GM19240 (cell line): ENCODE measurements around the gene CD44.
A peak's percentile ranks its signal among the peaks of the same experiment; 100 is the strongest.

ENCODE experiments used
- DNase-seq: peaks from one replicate; pipeline ENCODE4 v3.0.0; 2011; ENCODE audit warnings: low spot score; ENCODE audit not compliant: insufficient read length

CD44 gene

DNA sequence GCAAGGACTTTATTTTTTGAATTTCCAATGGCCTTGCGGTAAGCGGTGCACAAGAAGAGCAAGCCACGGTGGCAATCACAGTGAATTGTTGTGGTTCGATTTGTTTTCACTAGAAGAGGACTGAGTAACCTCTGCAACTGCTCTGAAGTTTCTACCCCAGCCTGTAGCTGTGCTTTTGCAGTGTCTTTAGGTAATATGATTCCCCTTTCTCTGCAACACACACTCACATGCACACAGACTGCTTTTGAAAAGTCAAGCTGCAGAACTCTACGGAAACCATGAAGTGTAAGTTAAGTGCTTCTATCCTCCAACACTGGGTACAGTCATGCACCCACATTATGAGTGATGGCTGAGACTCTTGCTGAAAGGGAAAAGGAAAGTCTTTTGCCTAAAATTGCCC lies 38.4 kb downstream of the CD44 start:
- no peak for DNase-seq

DNA sequence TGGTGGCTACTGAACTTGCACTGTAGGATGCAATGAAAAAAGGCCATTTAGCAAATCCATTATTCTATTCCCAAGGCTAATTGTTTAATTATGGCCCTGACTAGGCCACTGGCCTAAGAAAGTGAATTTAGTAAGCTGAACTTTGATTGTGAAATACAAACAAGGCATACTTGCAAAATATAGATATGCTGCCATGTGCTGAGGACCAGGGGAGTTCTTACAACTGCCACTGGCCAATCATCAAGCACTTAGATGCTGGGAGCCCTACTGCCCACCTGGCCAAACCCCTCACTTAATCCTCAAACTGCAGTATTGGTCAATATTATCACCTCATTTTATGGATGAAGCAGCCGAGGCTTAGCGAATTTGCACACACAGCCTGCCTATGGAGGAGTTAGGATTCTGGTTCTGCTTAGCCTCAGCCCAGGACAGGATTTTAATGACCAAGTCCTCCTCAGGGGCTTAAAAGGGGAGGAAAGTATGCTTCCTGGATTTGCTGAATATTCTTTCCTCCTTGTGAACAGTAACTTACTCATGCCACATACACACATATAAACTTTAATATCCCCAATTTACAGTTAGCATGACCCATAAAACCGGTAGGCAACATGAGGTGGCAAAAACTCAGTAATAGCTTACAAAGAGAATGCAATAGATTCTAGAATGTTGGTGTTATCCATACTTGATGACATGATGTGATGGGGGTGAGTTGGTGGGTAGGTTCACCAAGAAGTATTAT lies 39.3 kb downstream of the CD44 start:
- no peak for DNase-seq

DNA sequence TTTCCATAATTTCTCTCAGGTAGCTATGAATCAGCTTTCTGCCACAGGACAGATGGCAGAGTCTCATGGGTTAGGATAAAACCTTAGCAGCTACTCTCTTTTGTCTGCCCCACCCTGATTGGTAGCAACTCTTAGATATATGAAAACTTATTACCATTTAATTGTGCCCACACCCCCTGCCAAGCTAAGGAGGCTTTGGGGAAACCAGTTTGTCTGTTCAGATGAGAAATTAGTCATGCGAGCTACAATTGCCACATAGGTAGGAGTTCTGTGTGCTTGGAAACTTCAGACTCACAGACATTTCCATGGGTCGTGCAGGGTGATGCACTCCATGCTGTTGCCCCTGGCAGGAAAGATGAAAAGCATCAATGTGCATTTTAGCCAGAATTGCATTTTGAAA lies 39.9 kb downstream of the CD44 start:
- DNase-seq, result no peak

DNA sequence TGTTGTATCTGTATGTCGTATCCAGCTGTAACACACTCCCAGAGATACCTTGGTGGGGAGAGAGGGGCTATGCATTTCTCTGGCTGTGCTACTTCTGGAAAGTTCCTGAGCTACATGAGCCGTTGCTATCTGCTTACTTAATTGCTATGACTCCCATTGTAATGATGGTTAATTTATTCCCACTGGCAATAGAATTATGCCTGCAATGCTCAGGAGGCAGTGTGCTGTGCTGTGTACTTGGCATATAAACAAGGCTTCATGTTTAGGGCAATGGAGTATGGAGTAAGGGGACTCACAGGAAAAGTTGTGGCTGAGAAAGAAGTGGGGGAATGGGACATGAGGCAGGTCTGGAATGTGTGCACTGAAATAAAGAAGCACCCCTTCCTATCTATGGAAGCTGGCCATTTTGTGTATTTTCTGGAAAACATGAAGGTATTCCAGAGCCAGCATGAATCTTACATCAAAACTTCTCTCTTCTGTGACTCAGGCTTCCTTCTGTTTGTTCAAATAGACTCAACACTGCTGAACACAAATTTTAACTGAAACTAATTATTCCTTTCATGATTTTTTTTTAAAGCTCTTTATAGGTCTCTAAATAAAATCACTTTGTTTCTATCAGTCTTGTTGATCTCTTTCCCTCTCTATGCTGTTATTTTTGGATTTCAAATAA lies 40.6 kb downstream of the CD44 start:
- DNase-seq, result no peak

DNA sequence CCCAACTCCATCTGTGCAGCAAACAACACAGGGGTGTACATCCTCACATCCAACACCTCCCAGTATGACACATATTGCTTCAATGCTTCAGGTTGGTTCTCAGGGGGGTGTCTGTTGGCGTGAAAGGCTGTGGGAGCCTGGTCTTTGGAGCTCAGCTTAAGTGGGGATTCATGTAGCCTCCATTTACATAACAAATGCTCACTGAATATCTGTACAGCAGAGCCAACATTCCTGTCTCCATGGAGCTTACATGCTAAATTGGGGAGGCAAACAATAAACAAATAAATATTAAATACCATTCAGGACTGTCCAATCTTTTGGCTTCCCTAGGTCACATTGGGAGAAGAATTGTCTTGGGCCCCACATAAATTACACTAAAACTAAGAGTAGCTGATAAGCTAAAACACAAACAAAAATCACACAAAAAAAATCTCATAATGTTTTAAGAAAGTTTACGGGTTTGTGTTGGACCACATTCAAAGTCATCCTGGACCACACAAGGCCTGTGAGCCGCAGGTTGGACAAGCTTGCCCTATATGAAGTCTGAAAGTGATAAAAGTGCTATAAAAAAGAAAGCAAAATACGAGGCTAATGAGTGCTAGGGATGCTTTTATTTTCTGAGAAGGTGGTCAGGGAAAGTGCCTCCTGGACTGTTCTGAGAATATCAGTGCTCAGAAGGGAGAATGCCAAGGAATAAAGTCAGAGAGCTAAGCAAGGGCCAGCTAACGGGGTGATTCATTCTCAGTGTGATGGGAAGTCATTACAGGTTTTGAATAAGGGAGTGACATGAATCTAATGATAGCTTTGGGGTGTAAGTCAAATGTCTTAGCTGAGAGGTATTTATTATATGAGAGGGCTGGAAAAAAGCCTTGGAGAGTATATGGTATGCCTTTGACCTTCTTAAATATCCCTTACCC lies 41.6 kb downstream of the CD44 start:
- no peak for DNase-seq

DNA sequence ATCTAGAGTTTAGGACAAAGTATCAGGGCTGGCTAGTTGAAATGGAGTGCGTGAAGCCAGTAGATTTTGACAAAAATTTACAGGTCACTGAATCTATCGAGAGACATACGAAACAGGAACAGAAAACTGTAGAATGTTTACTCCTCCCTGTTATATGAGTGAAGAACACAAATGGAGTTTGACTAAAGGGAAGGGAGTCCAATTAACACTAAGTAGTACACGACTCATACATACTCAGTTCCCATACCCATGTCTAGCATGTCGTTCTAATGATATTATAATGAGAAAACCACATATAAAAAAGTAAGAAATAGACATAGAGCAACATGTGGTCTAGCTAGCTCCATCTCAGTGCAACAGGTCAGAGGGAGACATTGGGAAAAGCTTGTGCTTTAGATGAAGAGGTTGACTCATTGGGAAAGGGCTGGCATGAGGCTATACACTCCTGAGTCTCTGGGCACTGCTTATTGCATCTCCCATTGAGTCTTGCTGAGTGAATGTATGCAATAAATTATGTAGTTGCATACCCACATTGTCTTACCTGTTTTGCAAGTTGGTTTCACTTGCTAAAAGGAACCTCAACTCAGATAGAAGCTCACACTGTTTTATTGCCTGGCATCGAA lies 43.5 kb downstream of the CD44 start:
- DNase-seq, result peak; percentile 43

DNA sequence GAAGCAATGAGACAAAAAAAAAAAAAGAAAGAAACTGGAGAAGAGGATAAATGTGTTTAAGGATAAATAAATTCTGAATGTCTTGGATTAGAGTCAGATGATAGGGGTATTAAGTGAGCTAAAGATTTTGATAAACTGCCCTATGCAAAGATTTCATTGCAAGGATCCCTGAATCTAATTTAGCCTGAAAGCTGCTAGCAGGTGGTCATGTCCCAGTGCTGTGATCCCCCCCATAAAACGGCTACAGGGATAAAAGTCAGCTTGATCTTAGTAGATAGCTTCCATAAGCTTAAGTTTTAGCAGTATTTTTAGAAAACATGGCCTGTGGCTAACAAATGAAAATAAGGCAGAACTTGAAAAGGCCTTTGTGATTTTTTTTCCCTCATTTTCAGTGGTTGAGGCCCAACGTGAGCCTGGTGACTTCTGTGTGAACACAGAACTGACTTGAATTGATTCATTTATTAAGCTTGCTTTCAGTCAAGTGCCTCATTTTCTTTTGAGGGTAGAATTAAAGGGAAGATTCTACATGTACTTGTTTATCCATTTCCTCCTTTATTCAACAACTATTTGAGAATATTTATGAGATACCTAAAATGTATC lies 44.5 kb downstream of the CD44 start:
- DNase-seq, result no peak

DNA sequence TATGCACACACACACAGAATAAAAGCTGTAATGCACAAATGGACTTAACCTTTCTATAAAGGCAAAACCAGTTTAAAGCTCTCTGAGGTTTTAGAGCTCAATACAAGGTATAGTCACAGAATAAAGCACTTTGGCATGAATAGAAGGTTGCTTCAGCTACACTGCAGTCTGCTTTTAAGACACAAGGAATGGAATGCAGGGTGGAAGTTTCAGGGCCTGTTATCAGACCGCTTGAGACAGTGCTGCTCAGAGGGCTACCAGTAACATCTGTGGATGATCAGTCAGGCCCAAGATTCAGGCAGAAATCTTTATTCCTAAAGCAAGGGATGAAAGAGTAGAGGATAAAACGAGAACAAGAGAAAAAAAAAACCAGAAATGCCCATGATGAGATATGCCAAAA lies 46.7 kb downstream of the CD44 start:
- DNase-seq, result no peak

DNA sequence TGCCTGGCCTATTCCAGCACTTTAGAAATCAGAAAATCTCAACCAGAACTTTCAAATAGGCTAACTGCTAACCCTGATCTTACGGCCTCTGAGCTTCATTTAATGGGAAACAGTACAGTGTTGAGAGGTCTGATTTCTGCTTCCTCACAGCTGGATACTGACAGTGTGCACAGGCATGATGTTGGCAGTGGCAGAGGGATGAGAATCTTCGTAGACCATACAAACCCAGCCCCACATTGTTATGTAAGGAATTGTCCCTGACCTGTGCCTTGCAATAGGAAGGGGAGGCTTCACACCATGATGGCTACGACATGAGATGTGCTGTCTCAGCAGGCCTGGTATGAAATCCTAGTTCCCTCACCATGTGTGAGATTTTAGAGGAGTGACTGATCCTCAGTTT lies 49.0 kb downstream of the CD44 start:
- DNase-seq, result no peak

DNA sequence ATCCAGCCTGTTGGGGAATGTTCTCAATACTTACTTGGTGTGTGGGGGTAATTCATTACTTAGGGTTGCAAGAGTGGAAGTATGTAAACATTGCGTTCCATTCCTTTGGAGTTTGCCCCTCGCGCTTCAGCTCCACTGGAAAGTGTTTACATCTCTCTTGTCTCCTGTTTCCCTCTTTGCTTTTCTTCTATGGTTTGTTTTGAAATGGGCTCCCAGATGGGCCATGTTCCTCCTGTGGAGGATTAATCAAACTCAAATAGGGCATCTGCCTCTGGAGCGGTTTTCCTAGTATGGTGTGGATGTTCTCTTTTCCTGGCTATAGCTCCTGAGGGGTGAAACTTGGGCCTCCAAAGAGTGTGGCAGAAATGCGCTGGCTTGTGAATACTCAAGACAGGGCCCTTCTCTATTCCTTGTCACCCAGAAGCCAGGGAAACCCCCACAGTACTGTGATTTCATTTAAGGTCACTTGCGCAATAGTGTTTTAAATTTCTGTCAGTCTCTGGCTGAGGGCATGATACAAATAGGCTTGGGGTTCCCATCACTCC lies 51.9 kb downstream of the CD44 start:
- no peak for DNase-seq

DNA sequence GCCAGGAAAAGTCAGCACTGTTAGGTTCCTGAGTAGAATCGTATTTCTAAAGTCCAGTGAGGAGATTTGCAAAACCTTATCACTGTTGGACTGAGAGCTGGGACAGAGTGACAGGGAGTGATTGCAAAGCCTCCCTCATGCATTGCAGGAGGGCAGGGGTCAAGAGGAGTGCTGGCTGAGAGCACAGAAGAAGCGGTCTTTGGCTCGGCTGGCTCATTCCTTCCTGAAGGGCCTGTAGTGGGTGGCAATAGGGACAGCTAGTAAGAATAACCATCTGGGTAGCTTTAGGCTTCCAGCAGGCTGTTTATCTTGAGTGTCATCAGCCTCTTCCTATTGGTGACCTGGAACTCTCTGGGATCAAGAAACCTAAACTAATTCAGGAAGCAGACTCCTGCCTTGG lies 53.4 kb downstream of the CD44 start:
- no peak for DNase-seq

DNA sequence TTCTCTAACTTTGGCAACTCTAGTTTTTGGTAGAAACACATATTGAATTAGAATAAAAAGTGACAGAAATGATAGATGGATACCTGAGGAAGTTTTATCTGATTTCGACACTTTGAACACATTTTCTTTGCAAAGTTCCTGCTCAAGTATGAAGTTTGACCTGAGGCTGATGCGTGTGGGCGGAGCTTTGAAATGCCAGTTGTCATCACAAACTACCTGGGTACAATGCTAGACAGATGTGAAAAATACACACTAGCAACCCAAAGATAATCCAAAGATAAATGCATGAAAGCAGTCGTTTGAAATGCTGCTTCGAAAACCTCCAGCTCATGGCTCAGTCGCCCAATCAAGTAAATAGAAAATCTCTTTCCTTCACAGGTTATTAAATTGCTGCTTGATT lies 54.8 kb downstream of the CD44 start:
- no peak for DNase-seq

DNA sequence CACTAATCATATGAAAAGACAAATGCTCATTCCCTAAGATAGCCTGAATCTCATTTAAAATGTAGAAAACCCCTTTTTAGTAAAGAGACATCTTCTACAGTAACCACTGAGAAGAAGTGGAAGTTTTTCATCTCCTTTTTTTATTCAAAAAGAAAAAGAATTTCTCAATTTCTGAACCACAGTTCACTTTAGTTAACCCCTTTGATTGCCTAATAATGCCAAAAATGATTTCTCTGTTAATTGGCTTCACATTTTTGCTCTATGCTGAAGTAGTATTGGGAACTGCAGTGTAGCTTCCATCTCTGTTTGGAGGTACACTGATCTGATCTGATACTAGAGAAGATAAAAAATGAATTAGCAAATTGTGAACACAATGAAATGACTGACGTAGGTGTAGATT lies 58.3 kb downstream of the CD44 start:
- DNase-seq, result no peak

DNA sequence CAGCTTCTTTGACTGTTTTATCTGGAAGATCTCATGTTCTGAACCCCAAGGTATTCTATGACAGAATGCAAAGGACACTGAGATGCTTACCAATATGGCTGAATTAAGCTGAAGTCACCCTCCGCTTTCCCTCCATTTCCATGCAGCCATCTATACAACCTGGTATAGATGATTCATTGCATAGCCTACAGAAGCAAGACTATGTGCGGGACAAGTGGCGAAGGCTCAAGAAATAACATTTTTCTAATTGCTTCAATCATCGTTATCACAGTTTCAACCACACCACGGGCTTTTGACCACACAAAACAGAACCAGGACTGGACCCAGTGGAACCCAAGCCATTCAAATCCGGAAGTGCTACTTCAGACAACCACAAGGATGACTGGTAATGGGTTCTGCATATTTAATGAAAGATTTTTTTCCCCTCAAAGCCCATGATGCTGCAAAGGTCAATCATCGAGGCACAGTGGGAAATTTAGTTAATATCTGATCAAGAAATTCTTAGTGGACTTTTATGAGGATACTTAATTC lies 61.9 kb downstream of the CD44 start:
- DNase-seq, result no peak

DNA sequence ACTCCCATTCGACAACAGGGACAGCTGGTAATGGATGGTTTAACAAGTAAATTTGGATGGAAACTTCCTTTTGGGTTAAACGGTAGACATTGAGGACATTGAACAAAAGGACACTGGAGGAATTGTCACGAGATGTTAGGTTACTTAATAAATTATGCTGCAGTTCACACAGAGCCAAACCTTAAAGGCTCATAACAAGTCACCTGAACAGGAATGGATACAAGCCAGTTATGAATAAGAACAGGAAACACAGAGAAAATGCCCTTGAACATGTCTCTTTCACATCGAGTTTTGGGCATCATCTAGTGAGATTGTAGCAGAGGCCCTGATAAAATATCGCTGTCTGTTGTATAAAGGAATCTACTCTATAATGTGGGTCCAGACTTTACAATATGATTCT lies 65.6 kb downstream of the CD44 start:
- no peak for DNase-seq

DNA sequence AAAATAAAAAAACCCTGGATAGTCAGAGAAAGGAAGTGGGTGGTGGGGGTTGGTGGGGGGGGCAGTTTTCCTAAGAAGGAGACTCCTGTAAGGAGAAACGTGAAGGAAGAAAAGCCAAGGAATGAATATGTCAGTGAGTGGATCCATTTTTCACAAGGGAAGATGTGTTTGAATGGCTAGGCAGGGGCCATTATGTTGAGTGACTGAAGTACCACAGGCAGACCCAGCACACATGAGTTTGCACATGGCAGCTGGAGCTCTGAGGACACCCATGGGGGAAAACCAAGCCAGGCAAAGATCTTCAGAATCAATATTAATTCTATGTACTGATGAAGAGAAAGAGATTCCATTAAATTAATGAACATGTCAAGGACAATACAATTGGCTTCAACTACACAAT lies 67.6 kb downstream of the CD44 start:
- DNase-seq, result no peak

DNA sequence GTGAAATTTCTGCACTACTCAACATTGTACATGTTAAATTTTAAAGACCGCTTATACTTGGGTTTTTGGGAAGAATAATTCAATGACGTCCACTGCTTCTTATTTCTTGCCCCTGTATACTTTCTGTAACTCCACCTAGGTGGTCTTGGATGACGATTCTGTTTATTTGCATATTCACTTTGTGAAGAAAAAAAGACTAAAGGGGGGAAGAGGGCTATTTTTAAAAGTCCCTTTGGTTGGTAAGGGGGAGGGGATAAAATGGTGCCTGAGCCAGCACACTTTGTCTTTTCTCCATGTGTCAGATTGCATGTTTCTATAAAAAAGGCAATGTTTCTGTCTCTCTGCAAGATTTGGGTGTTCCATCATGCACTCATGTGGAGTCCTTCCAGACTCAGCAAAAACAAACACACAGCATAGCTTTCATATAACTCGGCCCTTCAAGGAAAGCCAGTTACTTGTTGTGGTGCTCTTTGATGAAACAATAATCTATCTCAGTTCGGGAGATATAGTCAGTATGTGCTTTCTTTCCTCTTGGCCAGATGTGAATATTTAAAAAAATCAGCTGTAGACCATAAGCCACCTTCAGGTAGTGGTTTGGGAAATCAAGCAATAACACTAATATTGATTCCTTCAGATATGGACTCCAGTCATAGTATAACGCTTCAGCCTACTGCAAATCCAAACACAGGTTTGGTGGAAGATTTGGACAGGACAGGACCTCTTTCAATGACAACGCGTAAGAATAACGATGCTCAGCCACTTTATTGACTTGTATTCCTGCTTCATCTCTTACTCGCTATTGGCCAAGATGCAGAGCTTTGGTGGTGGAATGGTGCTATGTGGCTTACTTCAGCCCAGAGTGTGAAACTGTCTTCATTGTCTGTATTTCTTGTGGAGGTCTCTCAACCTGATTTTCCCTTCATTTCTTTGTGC lies 68.8 kb downstream of the CD44 start:
- DNase-seq, result no peak

DNA sequence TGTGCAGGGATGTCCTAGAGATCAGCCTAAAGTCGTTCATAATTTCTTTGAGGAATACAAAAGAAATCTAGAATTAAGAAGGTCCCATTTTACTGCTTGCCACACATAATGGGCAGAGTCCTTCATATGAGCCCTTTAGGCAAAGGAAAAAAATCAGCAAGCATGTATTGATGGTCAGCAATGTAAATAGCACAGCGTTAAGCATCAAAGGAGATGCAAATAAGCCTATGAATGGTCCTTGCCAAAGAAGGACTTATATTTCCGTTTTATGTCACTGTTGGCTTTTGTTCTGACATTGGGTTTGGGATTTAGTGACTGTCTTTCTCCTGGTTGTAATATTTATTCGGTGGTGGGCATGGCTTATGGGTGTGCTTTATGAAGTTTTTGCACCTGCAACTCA lies 69.8 kb downstream of the CD44 start:
- no peak for DNase-seq

DNA sequence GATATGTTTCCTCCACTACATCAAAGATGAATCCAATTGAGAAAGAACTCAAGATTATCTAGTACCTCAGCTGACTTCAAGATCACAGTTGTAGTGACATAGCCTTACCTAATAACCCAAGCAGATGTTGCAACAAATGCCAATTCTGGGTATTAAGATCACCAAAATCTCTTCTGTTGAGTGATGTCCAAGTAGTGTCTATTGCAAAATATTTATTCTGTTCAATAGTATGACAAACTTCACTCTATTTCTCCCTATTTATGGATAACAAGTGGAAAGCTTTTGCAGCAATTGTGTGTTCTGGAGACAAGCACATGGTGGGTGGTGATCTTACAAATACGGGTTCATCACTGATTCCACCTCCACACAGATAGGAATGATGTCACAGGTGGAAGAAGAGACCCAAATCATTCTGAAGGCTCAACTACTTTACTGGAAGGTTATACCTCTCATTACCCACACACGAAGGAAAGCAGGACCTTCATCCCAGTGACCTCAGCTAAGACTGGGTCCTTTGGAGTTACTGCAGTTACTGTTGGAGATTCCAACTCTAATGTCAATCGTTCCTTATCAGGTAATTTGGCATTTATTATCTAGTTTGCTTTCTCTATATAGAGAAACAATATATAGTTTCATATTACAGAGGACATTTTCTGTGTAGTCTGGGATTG lies 72.0 kb downstream of the CD44 start:
- no peak for DNase-seq
